WI38 (cell line): ENCODE data around the gene ZBTB7A.

Source experiments
- H3K4me3 ChIP-seq: 2 replicates; pipeline ENCODE4 v1.5.1; 2011; ENCODE audit warnings: low read depth, mild to moderate bottlenecking, control low read depth, low read length
- CTCF ChIP-seq: IDR thresholded peaks from 2 replicates; pipeline ENCODE4 v1.5.1; 2012; ENCODE audit warnings: low read depth, mild to moderate bottlenecking, control low read depth, low read length

Gene ZBTB7A

GRCh38 chr19:4038661-4039423 is 27.9 kb downstream of the ZBTB7A start:
- no peak overlapping the region for H3K4me3 ChIP-seq
- no peak for TF ChIP-seq CTCF

GRCh38 chr19:4038057-4038456 is 28.6 kb downstream of the ZBTB7A start:
- no peak overlapping the region for H3K4me3 ChIP-seq
- no peak for TF ChIP-seq CTCF

GRCh38 chr19:4037301-4037949 is 29.3 kb downstream of the ZBTB7A start:
- H3K4me3 ChIP-seq = no peak overlapping the region
- no peak for TF ChIP-seq CTCF

GRCh38 chr19:4036576-4037300 is 30.0 kb downstream of the ZBTB7A start:
- TF ChIP-seq CTCF = no peak
- H3K4me3 ChIP-seq = no peak overlapping the region

GRCh38 chr19:4035582-4035981 is 31.1 kb downstream of the ZBTB7A start:
- TF ChIP-seq CTCF = no peak
- H3K4me3 ChIP-seq = no peak overlapping the region

GRCh38 chr19:4035018-4035566 is 31.6 kb downstream of the ZBTB7A start:
- H3K4me3 ChIP-seq = no peak overlapping the region

More at GRCh38 chr19:4035018-4035566, 31.6 kb downstream of the ZBTB7A start:
- no peak for TF ChIP-seq CTCF
